A549 (cell line): ENCODE measurements around the gene BEAN1. TPM values are rescaled to one million over a fixed set of nuclear protein-coding genes. Genes with fewer than 3 reads are reported as not detected.

Source experiments
- ATAC-seq, 2 experiments: fragments of 200-7000 bp in 1 of 2; fragments of >200 bp in 1 of 2; cut with Nextera tagmentation in 1 of 2; cut with Tn5 transposase in 1 of 2; 3 replicates each; pipeline versions ENCODE4 v1.8.0 to v1.9.1; 2018 to 2020; ENCODE audit warnings: mild to moderate bottlenecking in 1 of 2, moderate library complexity in 1 of 2
- CTCF ChIA-PET: fragments of 300-600 bp; sonication (Branson Sonifier 250); formaldehyde crosslinking; extraction: SDS; loops from one replicate; lab custom pipeline; 2021; ENCODE audit warnings: antibody characterized with exemption, inconsistent platforms; lab: Yijun Ruan, JAX
- POLR2A ChIA-PET: fragments of 350-600 bp; formaldehyde crosslinking; extraction: SDS; loops from one replicate; lab custom pipeline; 2021; ENCODE audit warnings: antibody characterized with exemption, inconsistent platforms; lab: Yijun Ruan, JAX
- DNase-seq, 2 experiments: peaks; one replicate each; pipeline versions ENCODE4 v3.0.0 to v3.0.0-alpha.2; 2011 to 2016; ENCODE audit warnings: low read depth in 1 of 2, low spot score in 1 of 2
- FAIRE-seq: peaks from 2 replicates; lab custom pipeline; 2011; peaks lifted over from hg19 to GRCh38; lab: Jason Lieb, UNC
- H3K27ac ChIP-seq, 2 experiments: fragments of >200 bp; sonication (Bioruptor Twin); formaldehyde crosslinking; 3 replicates each; pipeline ENCODE4 v1.5.1; 2016 to 2017
- H3K4me1 ChIP-seq: fragments of >200 bp; sonication (Bioruptor Twin); formaldehyde crosslinking; 3 replicates; pipeline ENCODE4 v1.6.1; 2016
- H3K4me2 ChIP-seq: fragments of >200 bp; sonication (Bioruptor Twin); formaldehyde crosslinking; 3 replicates; pipeline ENCODE4 v1.6.1; 2016
- H3K4me3 ChIP-seq: fragments of >200 bp; sonication (Bioruptor Twin); formaldehyde crosslinking; 3 replicates; pipeline ENCODE4 v1.5.1; 2016
- H3K9me3 ChIP-seq: fragments of >200 bp; sonication (Bioruptor Twin); formaldehyde crosslinking; 3 replicates; pipeline ENCODE4 v1.6.1; 2016
- CBX8 ChIP-seq: fragments of 200-600 bp; sonication (generic); IDR thresholded peaks from 2 replicates; pipeline ENCODE4 v1.6.1; 2016
- CEBPB ChIP-seq, 2 experiments: fragments of >200 bp in 1 of 2; sonication (Bioruptor Twin) in 1 of 2; formaldehyde crosslinking in 1 of 2; IDR thresholded peaks; 2 replicates each; pipeline ENCODE4 v1.6.1; 2012 to 2016
- EHF ChIP-seq: fragments of 250-450 bp; sonication (Bioruptor Pico); IDR thresholded peaks from 2 replicates; pipeline ENCODE4 v1.5.0; 2020; ENCODE audit warnings: mild to moderate bottlenecking
- EHMT2 ChIP-seq: fragments of 200-600 bp; sonication (generic); IDR thresholded peaks from 2 replicates; pipeline ENCODE4 v1.6.1; 2016; ENCODE audit warnings: antibody characterized with exemption, low read depth, mild to moderate bottlenecking, moderate library complexity
- FOSB ChIP-seq: fragments of 250-450 bp; sonication (Bioruptor Pico); IDR thresholded peaks from 2 replicates; pipeline ENCODE4 v1.5.0; 2020; ENCODE audit warnings: mild to moderate bottlenecking, moderate library complexity
- FOSL2 ChIP-seq, 2 experiments: fragments of 450-650 bp in 1 of 2; fragments of >200 bp in 1 of 2; sonication (Bioruptor Twin) in 1 of 2; formaldehyde crosslinking; IDR thresholded peaks; 2 replicates each; pipeline versions ENCODE4 v1.5.0 to v1.6.1; 2016 to 2020; ENCODE audit warnings: mild to moderate bottlenecking in 1 of 2, moderate library complexity in 1 of 2
- HOXB5 ChIP-seq: fragments of 250-450 bp; sonication (Bioruptor Pico); IDR thresholded peaks from 2 replicates; pipeline ENCODE4 v1.5.0; 2020; ENCODE audit warnings: mild to moderate bottlenecking, moderate library complexity
- JUN ChIP-seq, 2 experiments: fragments of >200 bp; sonication (Bioruptor Twin); formaldehyde crosslinking; IDR thresholded peaks; 2 replicates in 1 of 2; 3 replicates in 1 of 2; pipeline ENCODE4 v1.6.1; 2016 to 2017
- KDM5A ChIP-seq: fragments of 200-600 bp; sonication (generic); IDR thresholded peaks from 2 replicates; pipeline ENCODE4 v1.6.1; 2016; ENCODE audit warnings: antibody characterized with exemption, mild to moderate bottlenecking
- MAFK ChIP-seq: fragments of 450-650 bp; IDR thresholded peaks from 2 replicates; pipeline ENCODE4 v1.6.1; 2014; ENCODE audit not compliant: partially characterized antibody
- MAZ ChIP-seq: fragments of 150-350 bp; IDR thresholded peaks from 2 replicates; pipeline ENCODE4 v1.6.1; 2014; ENCODE audit warnings: antibody characterized with exemption, low read depth, low read length, borderline replicate concordance
- MYC ChIP-seq: IDR thresholded peaks from 2 replicates; pipeline ENCODE4 v1.6.1; 2012; ENCODE audit warnings: mild to moderate bottlenecking, inconsistent platforms, low read length, improper control_type of control experiment, borderline replicate concordance
- NFE2L2 ChIP-seq: fragments of 150-350 bp; conservative IDR thresholded peaks from 2 replicates; pipeline ENCODE4 v1.6.1; 2014; ENCODE audit warnings: low read length
- NR3C1 ChIP-seq: fragments of >200 bp; sonication (Bioruptor Twin); formaldehyde crosslinking; IDR thresholded peaks from 3 replicates; pipeline ENCODE4 v1.6.1; 2017
- PHF8 ChIP-seq: fragments of 200-600 bp; sonication (generic); IDR thresholded peaks from 2 replicates; pipeline ENCODE4 v1.6.1; 2016; ENCODE audit warnings: low read depth, mild to moderate bottlenecking, antibody characterized with exemption, moderate library complexity, borderline replicate concordance
- POLR2AphosphoS2 ChIP-seq: conservative IDR thresholded peaks from 2 replicates; pipeline ENCODE4 v1.6.1; 2012; ENCODE audit warnings: low read length, improper control_type of control experiment, inconsistent platforms
- RFX5 ChIP-seq: fragments of 450-650 bp; IDR thresholded peaks from 2 replicates; pipeline ENCODE4 v1.7.1; 2014; ENCODE audit warnings: antibody characterized with exemption, mild to moderate bottlenecking, moderate library complexity
- RNF2 ChIP-seq: fragments of 200-600 bp; sonication (generic); IDR thresholded peaks from 2 replicates; pipeline ENCODE4 v1.6.1; 2016; ENCODE audit warnings: low read depth, mild to moderate bottlenecking, antibody characterized with exemption, moderate library complexity, borderline replicate concordance
- SMC3 ChIP-seq: fragments of >200 bp; sonication (Bioruptor Twin); formaldehyde crosslinking; IDR thresholded peaks from 3 replicates; pipeline ENCODE4 v1.6.1; 2018; ENCODE audit warnings: inconsistent platforms
- ZSCAN20 ChIP-seq: fragments of 250-450 bp; sonication (Bioruptor Pico); IDR thresholded peaks from 2 replicates; pipeline ENCODE4 v1.8.0; 2022; ENCODE audit warnings: mild to moderate bottlenecking, moderate library complexity
- WGBS: methylation state at CpG from one replicate; pipeline ENCODE4 v1.1.6; 2017; ENCODE audit errors: missing lambda C conversion rate; 5-methylcytosine and 5-hydroxymethylcytosine counted together
- polyA plus RNA-seq, 4 experiments: library from polyadenylated mRNA; depleted of rRNA in 3 of 4; stranded (reverse); fragments of >200 nt; fragmentation: RNase III in 1 of 4; extraction: RNeasy Plus Mini Kit Qiagen cat#74134 plus additional on column Dnase treatment in 1 of 4; gene quantifications; 2 replicates in 3 of 4; 3 replicates in 1 of 4; pipeline ENCODE4 v1.2.3, GENCODE V29; 2011 to 2017
- TF ChIP-seq, protein P1 (sequence below): fragments of >200 bp; sonication (Bioruptor Twin); formaldehyde crosslinking; IDR thresholded peaks from 2 replicates; pipeline ENCODE4 v1.6.1; 2016
- TF ChIP-seq, protein P2 (sequence below): fragments of 450-650 bp; IDR thresholded peaks from 2 replicates; pipeline ENCODE4 v1.6.1; 2014; ENCODE audit warnings: antibody characterized with exemption
- TF ChIP-seq, protein P3 (sequence below): fragments of 200-600 bp; sonication (generic); IDR thresholded peaks from 2 replicates; pipeline ENCODE4 v1.6.1; 2016; ENCODE audit warnings: antibody characterized with exemption, mild to moderate bottlenecking, moderate library complexity
- TF ChIP-seq, protein P4 (sequence below): fragments of 250-450 bp; sonication (Bioruptor Pico); IDR thresholded peaks from 2 replicates; pipeline ENCODE4 v1.5.0; 2021; ENCODE audit warnings: mild to moderate bottlenecking, moderate library complexity, borderline replicate concordance

BEAN1 gene
- polyA plus RNA-seq, 2 of the 4 experiments (the other 2 are of a cell fraction): 0.98 to 1.7 TPM

DNA sequence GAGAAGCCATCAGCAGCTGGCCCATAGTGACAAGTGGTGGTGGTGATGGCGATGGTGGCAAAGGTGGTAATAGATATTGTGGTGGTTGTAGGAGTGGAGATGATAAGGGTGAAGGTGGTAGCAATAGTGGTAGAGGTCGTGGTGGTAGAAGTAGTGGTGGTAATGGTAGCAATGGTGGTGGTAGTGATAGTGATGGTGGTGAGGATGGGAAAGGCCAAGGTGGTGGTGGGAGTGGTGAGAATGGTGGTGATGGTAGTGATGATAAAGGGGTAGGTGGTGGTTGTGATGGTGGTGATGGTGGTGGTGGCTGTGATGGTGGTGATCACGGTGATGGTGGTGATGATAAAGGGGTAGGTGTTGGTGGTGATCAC lies 47.5 kb upstream of the BEAN1 start:
- Histone ChIP-seq H3K4me1 (peaks cover 25% of the 10 kb centered on the region), H3K4me2 (no peak overlapping the region), H3K27ac (no peak overlapping the region), H3K4me3 (no peak overlapping the region), H3K9me3 (no peaks in the 10 kb centered on the region)
- TF ChIP-seq FOSL2 (IDR thresholded peaks at IDR 0.05): no peak
- TF ChIP-seq FOSL2 (CRISPR knock-in tag; IDR thresholded peaks at IDR 0.05): no peak
- TF ChIP-seq POLR2AphosphoS2: no peak
- no peak for TF ChIP-seq FOSB (CRISPR knock-in tag)
- TF ChIP-seq RNF2: no peak
- TF ChIP-seq PHF8: no peak
- TF ChIP-seq CEBPB (IDR thresholded peaks at IDR 0.05): no peak
- no peak for TF ChIP-seq MAFK
- no peak for TF ChIP-seq JUN (IDR thresholded peaks at IDR 0.05)
- no peak for TF ChIP-seq EHMT2
- no peak for TF ChIP-seq RFX5
- TF ChIP-seq, protein P1, sequence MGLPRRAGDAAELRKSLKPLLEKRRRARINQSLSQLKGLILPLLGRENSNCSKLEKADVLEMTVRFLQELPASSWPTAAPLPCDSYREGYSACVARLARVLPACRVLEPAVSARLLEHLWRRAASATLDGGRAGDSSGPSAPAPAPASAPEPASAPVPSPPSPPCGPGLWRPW: no peak
- TF ChIP-seq HOXB5 (CRISPR knock-in tag): no peak
- DNase-seq (no peak), FAIRE-seq (no peak), ATAC-seq (no peak)
- ChIA-PET POLR2A (no interaction called here), CTCF (no interaction called here)
- 56% methylated on average over 3 of the region's 3 CpGs for WGBS

DNA sequence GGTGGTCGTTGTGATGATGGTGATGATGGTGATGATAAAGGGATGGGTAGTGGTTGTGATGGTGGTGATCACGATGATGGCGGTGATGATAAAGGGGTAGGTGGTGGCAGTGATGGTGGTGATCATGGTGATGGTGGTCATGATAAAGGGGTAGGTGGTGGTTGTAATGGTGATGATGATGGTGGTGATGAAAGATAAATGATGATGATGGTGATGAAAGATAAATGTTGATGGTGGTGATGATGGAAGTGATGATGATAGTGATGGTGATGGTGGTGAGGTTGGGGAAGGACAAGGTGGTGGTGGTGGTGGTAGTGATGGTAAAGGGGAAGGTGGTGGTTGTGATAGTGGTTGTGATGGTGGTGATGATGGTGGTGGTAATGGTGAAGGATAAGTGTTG lies 46.7 kb upstream of the BEAN1 start:
- CTCF ChIA-PET: interaction anchor here (2.3 kb wide), 1 partner anchor 23 kb away, joined by 12 read pairs; no protein-coding TSS in a partner anchor
- DNase-seq (no peak), ATAC-seq (no peak), FAIRE-seq (no peak)
- H3K4me3 ChIP-seq: no peak overlapping the region
- H3K4me1 ChIP-seq: peaks cover 25% of the 10 kb centered on the region
- WGBS: 41% methylated on average over 3 of the region's 3 CpGs
- POLR2A ChIA-PET: no interaction called here
- TF ChIP-seq POLR2AphosphoS2 (no peak), SMC3 (no peak), MYC (no peak), NFE2L2 (no peak), FOSB (CRISPR knock-in tag) (no peak), EHMT2 (no peak), RNF2 (no peak), KDM5A (no peak)
- TF ChIP-seq, protein P2, sequence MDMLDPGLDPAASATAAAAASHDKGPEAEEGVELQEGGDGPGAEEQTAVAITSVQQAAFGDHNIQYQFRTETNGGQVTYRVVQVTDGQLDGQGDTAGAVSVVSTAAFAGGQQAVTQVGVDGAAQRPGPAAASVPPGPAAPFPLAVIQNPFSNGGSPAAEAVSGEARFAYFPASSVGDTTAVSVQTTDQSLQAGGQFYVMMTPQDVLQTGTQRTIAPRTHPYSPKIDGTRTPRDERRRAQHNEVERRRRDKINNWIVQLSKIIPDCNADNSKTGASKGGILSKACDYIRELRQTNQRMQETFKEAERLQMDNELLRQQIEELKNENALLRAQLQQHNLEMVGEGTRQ: no peak
- TF ChIP-seq, all 56 proteins: peak for 0
- no peaks in the 10 kb centered on the region for H3K9me3 ChIP-seq
- no peak overlapping the region for H3K4me2 ChIP-seq
- H3K27ac ChIP-seq: no peak overlapping the region

DNA sequence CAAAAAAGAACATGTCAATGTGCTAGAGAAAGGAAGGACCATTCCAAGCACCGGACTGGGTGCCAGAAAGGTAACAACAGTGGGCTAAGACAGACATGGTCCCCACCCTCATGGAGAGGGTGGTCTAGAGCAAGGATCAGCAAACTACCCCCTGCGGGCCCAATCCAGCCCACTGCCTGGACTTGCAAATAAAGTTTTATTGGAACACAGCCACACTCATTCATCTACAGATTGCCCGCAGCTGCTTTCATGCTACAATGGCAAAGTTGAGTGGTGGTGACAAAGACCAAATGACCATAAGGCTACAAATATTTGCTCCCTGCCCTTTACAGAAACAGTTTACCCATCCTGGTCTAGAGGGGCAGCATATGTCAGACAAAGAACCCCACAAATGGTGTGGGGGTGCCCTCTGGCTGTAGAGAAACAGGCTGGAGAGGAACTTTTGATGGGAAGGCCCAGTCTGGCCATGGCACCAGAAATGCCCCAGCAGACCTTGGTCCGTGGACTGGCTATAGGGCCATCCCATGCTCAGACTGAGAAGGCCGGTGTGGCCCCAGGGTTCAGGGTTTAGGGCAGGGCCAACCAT lies 45.4 kb upstream of the BEAN1 start:
- ChIA-PET CTCF (interaction anchor here (0.7 to 2.3 kb wide), 6 partner anchors 11 to 134 kb away, joined by 3 to 12 read pairs (median 3); no protein-coding TSS in a partner anchor), POLR2A (no interaction called here)
- Histone ChIP-seq H3K27ac (peak overlapping the region; percentile 68 to 80), H3K4me1 (peaks cover 25% of the 10 kb centered on the region), H3K4me3 (no peak overlapping the region), H3K9me3 (no peaks in the 10 kb centered on the region), H3K4me2 (peak overlapping the region; percentile 61; the same call in 2 of the 3 replicates)
- FAIRE-seq (no peak), ATAC-seq (no peak), DNase-seq (no peak)
- WGBS: 56% methylated on average over 5 of the region's 5 CpGs
- TF ChIP-seq POLR2AphosphoS2: no peak
- TF ChIP-seq, protein P3, sequence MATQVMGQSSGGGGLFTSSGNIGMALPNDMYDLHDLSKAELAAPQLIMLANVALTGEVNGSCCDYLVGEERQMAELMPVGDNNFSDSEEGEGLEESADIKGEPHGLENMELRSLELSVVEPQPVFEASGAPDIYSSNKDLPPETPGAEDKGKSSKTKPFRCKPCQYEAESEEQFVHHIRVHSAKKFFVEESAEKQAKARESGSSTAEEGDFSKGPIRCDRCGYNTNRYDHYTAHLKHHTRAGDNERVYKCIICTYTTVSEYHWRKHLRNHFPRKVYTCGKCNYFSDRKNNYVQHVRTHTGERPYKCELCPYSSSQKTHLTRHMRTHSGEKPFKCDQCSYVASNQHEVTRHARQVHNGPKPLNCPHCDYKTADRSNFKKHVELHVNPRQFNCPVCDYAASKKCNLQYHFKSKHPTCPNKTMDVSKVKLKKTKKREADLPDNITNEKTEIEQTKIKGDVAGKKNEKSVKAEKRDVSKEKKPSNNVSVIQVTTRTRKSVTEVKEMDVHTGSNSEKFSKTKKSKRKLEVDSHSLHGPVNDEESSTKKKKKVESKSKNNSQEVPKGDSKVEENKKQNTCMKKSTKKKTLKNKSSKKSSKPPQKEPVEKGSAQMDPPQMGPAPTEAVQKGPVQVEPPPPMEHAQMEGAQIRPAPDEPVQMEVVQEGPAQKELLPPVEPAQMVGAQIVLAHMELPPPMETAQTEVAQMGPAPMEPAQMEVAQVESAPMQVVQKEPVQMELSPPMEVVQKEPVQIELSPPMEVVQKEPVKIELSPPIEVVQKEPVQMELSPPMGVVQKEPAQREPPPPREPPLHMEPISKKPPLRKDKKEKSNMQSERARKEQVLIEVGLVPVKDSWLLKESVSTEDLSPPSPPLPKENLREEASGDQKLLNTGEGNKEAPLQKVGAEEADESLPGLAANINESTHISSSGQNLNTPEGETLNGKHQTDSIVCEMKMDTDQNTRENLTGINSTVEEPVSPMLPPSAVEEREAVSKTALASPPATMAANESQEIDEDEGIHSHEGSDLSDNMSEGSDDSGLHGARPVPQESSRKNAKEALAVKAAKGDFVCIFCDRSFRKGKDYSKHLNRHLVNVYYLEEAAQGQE: no peak
- no peak for TF ChIP-seq HOXB5 (CRISPR knock-in tag)
- no peak for TF ChIP-seq ZSCAN20
- no peak for TF ChIP-seq SMC3
- no peak for TF ChIP-seq EHF (CRISPR knock-in tag)
- TF ChIP-seq MAZ: no peak
- no peak for TF ChIP-seq MYC
- no peak for TF ChIP-seq JUN (IDR thresholded peaks at IDR 0.05)
- no peak for TF ChIP-seq CBX8
- no peak for TF ChIP-seq NR3C1
- TF ChIP-seq, protein P4, sequence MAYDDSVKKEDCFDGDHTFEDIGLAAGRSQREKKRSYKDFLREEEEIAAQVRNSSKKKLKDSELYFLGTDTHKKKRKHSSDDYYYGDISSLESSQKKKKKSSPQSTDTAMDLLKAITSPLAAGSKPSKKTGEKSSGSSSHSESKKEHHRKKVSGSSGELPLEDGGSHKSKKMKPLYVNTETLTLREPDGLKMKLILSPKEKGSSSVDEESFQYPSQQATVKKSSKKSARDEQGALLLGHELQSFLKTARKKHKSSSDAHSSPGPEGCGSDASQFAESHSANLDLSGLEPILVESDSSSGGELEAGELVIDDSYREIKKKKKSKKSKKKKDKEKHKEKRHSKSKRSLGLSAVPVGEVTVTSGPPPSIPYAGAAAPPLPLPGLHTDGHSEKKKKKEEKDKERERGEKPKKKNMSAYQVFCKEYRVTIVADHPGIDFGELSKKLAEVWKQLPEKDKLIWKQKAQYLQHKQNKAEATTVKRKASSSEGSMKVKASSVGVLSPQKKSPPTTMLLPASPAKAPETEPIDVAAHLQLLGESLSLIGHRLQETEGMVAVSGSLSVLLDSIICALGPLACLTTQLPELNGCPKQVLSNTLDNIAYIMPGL: no peak
